Motor neuron (in vitro differentiated cells): ENCODE data around the gene PLP1. TPM values are rescaled to one million over a fixed set of nuclear protein-coding genes. Genes with fewer than 3 reads are reported as not detected.
"Not testable (repeated sequence)": the region's sequence is repeated elsewhere in the genome, so short reads cannot be mapped to it uniquely, and the experiment has no call there.

Experiments
- ATAC-seq, 8 experiments: fragments of 200-7000 bp; cut with Tn5 transposase; replicated peaks in 6 of 8; 2 replicates each; pipeline ENCODE4 v1.8.0; 2021; ENCODE audit warnings: mild to moderate bottlenecking in 8 of 8, moderate library complexity in 8 of 8
- H3K27ac ChIP-seq, 2 donors: fragments of 250-450 bp; sonication (Bioruptor Pico); 2 replicates each; pipeline ENCODE4 v1.9.0; 2021; ENCODE audit warnings: antibody characterized with exemption in 2 of 2, mild to moderate bottlenecking in 2 of 2, moderate library complexity in 1 of 2
- H3K4me1 ChIP-seq, 2 donors: fragments of 250-450 bp; sonication (Bioruptor Pico); replicated peaks in 1 of 2; 2 replicates each; pipeline ENCODE4 v1.6.1; 2021; ENCODE audit warnings: antibody characterized with exemption in 2 of 2, mild to moderate bottlenecking in 2 of 2, moderate library complexity in 1 of 2
- H3K4me3 ChIP-seq, 5 donors: fragments of 250-450 bp; sonication (Bioruptor Pico); 2 replicates each; pipeline ENCODE4 v1.9.0; 2021; ENCODE audit warnings: antibody characterized with exemption in 5 of 5, mild to moderate bottlenecking in 5 of 5, moderate library complexity in 4 of 5
- WGBS, 10 experiments: fragments of 450-650 bp; shearing (Covaris generic); methylation state at CpG; one replicate each; pipeline ENCODE4 v1.0.0; 2022; 5-methylcytosine and 5-hydroxymethylcytosine counted together
- in situ Hi-C, 9 experiments: fragments of 400-800 bp; cut with MboI; loops; one replicate each; pipeline ENCODE4 v1.15.0; 2021; ENCODE audit warnings: low sequenced_read_pairs in 9 of 9, low pct_unique_long_range_greater_than_20kb in 2 of 9; ENCODE audit not compliant: unreplicated experiment in 9 of 9
- total RNA-seq, 8 experiments: library from RNA; unstranded; fragments of 300-600 nt; gene quantifications; 2 replicates each; pipeline versions ENCODE4 v1.2.3 to v1.2.4, GENCODE V29; 2022

PLP1 gene
- total RNA-seq, 8 experiments from 2014 or later: 0.25 to 25.9 (median 5.5) TPM; not detected in 1

DNA sequence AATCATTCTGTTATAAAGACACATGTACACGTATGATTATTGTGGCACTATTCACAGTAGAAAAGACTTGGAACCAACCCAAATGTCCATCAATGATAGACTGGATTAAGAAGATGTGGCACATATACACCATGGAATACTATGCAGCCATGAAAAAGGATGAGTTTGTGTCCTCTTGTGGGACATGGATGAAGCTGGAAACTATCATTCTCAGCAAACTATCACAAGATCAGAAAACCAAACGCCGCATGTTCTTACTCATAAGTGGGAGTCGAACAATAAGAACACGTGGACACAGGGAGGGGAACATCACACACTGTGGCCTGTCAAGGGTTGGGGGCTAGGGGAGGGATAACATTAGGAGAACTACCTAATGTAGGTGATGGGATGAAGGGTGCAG is 40.5 kb downstream of the PLP1 start:
- H3K27ac ChIP-seq, H3K4me3 ChIP-seq, H3K4me1 ChIP-seq, ATAC-seq: not testable (repeated sequence)
- in situ Hi-C loops: loop anchor here in 4 of 9 experiments (25.0 kb wide), 1 partner anchor 280 kb away; no protein-coding TSS in a partner anchor
- 17 to 80% (median 54%) methylated on average over 1 to 5 of the region's 5 CpGs; no CpG with 5 or more reads in 7 of the 10 experiments for WGBS, 10 experiments

DNA sequence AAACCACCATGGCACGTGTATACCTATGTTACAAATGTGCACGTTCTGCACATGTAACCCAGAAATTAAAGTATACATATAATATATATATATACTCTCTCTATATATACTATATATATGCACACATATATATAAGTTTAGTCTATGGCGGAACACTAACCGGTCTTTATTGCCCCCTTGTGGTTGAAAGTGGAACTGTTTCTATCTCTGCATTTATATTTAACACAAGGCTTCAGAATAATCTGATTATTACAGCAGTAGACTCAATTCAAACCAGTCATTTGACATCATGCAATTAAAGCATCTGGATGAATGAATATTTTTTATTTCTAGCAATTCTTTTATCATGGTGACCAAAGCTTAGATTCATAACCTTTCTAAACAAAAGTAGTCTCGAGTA is 40.9 kb downstream of the PLP1 start:
- Histone ChIP-seq H3K4me3 (no peak overlapping the region), H3K4me1 (peaks cover 0 to 4% of the 10 kb centered on the region in 2 donors), H3K27ac (no peak overlapping the region)
- peak in 2 of 8 experiments; percentile 29 to 42 for ATAC-seq
- in situ Hi-C loops: loop anchor here in 4 of 9 experiments (25.0 kb wide), 1 partner anchor 280 kb away; no protein-coding TSS in a partner anchor
- 0 to 100% (median 21%) methylated on average over 1 to 5 of the region's 5 CpGs; no CpG with 5 or more reads in 2 of the 10 experiments for WGBS, 10 experiments

DNA sequence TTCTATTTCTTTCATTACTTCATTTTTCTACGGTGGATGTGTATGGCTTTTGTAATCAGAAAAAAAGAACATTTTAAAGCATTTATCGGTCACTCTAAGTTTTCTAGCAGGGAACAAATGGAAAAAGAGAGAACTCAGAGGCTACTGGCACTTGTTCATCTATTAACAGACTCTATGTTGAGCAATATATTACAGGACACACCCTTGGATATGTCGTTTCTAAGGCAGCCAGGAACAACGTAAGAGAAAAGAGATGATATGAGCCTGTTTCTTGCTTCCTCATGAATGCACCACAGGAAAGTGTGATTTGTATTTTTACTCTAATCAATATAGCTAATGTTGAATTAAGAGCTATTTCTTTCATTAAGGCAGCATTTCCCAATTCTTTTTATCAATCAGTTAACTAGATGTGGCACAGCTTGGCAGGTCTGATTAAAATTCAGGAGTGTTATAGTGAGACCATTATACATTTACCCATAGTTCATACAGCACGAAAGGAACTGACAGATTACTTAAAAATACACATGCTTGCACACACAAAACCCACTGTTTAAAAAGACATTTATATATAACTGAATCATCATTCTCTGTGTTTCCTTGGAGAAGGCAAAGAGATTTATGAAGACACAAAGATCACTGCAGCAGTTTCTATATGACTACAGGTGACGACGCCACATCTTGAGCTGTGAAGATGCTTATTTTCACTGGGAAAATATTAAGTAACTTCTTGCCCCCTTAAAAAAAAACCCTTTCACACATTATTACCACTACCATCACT is 42.4 kb downstream of the PLP1 start:
- in situ Hi-C loops: loop anchor here in 4 of 9 experiments (25.0 kb wide), 1 partner anchor 282 kb away; no protein-coding TSS in a partner anchor
- Histone ChIP-seq H3K27ac (no peak overlapping the region), H3K4me3 (no peak overlapping the region), H3K4me1 (peaks cover 0 to 4% of the 10 kb centered on the region in 2 donors)
- peak in 7 of 8 experiments; percentile 51 to 81 (median 61) for ATAC-seq
- 0 to 80% (median 28%) methylated on average over 1 to 7 of the region's 7 CpGs; no CpG with 5 or more reads in 2 of the 10 experiments for WGBS, 10 experiments

DNA sequence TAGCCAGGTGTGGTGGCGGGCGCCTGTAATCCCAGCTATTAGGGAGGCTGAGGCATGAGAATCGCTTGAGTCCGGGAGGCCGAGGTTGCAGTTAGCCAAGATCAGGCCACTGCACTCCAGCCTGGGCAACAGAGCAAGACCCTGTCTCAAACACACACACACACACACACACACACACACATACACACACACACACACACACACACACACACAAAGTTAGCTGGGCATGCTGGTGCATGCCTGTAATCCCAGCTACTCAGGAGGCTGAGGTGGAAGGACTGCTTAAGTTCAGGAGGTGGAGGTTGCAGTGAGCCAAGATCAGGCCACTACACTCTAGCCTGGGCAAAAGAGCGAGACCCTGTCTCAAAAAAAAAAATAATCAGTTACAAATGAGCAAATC is 44.2 kb downstream of the PLP1 start:
- in situ Hi-C loops: loop anchor here in 4 of 9 experiments (25.0 kb wide), 1 partner anchor 284 kb away; no protein-coding TSS in a partner anchor
- H3K27ac ChIP-seq: not testable (repeated sequence)
- WGBS, 10 experiments: 43 to 60% methylated on average over 1 of the region's 6 CpGs; no CpG with 5 or more reads in 8 of the 10 experiments

DNA sequence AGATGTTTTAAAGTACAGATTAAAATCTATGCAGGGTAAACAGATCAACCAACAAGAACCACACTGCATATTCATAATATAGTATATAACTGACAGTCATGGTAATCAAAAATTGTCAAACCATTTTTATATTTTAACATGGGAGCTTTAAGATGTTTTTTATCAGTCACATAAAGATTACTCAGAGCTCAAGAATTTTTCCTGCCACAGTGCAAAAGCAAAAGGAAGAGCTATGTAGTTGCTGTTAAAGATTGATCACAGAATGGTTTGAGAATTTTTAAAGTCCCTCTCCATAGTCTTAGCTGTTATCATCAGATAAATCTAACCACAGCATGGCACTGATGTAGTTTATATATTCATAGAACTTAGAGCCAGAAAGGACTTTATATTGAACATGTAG is 47.0 kb downstream of the PLP1 start:
- Histone ChIP-seq H3K27ac (no peak overlapping the region), H3K4me1 (peaks cover 0 to 4% of the 10 kb centered on the region in 2 donors), H3K4me3 (no peak overlapping the region)
- in situ Hi-C loops: loop anchor here in 4 of 9 experiments (25.0 kb wide), 1 partner anchor 286 kb away; no protein-coding TSS in a partner anchor
- ATAC-seq: no peak

More for the DNA sequence above, 44.2 kb downstream of the PLP1 start:
- not testable (repeated sequence) for H3K4me1 ChIP-seq, H3K4me3 ChIP-seq, ATAC-seq

DNA sequence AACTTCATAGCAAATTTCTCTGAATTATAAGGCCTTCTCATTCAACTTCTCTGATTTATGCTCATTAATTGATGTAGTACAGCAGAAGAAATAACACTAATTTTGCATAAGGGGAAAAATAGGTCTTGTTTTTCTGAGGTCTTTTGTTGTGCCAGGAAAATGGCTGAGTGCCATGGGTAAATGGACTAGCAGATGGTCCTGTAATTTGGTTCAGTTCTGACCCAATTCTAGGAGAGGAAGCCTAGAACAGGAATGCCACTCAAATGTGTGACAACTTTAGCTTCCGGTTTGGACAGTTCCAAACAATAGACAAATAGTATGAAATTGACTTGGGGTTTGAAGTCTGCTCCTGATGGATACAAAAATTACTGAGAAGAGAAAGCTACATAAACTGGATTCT is 49.2 kb downstream of the PLP1 start:
- in situ Hi-C loops: loop anchor here in 4 of 9 experiments (25.0 kb wide), 3 partner anchors 111 to 311 kb away; partner anchors contain the start of gene ZCCHC18 (in 1 of the 4)
- H3K4me1 ChIP-seq: no peaks in the 10 kb centered on the region
- H3K4me3 ChIP-seq: no peak overlapping the region
- WGBS, 10 experiments: 60 to 100% (median 83%) methylated on average over 1 of the region's 1 CpG; no CpG with 5 or more reads in 6 of the 10 experiments
- no peak for ATAC-seq
- no peak overlapping the region for H3K27ac ChIP-seq

DNA sequence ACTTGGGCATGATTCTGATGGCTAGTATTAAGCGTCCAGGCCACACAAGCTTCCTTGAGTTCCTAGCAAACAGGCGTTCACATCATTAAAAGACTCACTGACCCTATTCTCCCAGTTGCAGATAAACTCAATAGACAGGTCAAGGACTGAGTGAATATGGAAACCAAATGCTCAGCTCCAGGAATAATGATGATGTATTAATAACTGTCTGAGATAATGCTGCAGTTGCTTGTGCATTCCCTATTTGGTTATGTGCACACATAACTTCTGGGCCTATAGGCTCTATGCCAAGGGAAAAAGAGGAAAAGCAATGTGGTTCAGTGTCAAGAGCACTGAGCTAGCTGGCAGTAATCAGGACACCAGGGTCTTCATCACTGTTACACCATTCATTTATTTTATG is 51.9 kb downstream of the PLP1 start:
- H3K4me3 ChIP-seq: no peak overlapping the region
- ATAC-seq: no peak
- no peak overlapping the region for H3K27ac ChIP-seq
- 20 to 67% (median 60%) methylated on average over 1 of the region's 2 CpGs; no CpG with 5 or more reads in 7 of the 10 experiments for WGBS, 10 experiments
- in situ Hi-C loops: loop anchor here in 4 of 9 experiments (25.0 kb wide), 3 partner anchors 109 to 309 kb away; partner anchors contain the start of gene ZCCHC18 (in 1 of the 4)
- H3K4me1 ChIP-seq: peaks cover 3% of the 10 kb centered on the region in 2 donors

DNA sequence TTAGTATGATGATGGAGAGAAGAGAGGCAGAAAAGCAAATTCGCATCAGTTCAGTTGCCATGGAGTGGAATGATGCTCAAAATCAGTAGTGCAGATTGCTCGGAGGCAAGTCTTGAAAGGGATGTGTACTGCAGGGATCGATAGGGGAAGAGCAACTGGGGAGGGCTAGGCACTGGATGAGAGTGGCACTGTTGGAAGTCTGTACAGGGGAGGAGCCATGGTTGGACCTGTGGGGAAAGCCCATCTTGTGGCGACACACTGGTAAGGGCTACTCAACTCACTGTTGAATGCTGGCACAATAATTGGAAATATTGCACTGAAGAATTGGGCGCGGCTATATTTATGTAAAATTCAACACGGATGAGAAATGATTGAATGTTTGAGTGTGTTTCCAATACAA is 54.2 kb downstream of the PLP1 start:
- no peak overlapping the region for H3K4me3 ChIP-seq
- 49 to 100% (median 81%) methylated on average over 1 to 6 of the region's 7 CpGs; no CpG with 5 or more reads in 4 of the 10 experiments for WGBS, 10 experiments
- ATAC-seq: no peak
- H3K4me1 ChIP-seq: peaks cover 3% of the 10 kb centered on the region in 2 donors
- in situ Hi-C loops: loop anchor here in 4 of 9 experiments (25.0 kb wide), 3 partner anchors 106 to 306 kb away; partner anchors contain the start of gene ZCCHC18 (in 1 of the 4)
- no peak overlapping the region for H3K27ac ChIP-seq

DNA sequence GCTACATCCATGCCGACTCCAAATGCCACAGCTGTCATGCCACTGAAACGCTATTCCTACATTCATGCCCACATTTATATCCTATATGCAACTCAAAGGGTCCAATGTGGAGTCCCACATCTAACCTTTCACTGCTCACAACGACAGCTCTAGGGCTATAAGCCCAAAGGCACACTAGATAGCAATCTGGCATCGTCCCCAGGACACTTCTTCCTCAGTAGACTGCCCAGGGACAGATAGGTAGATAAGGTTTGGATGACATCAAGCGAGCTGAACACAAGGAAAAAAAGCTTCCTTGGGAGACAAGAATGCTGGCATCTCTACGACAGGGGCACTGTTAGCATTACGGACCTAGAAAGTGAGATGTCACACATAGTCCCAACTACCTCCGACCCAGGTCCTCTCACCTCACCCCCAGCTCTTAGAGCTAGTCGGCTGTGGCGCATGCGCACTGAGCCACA is 54.7 kb downstream of the PLP1 start:
- Histone ChIP-seq H3K4me3 (peak overlapping the region; percentile 48 to 54 (median 50)), H3K4me1 (peaks cover 3% of the 10 kb centered on the region in 2 donors), H3K27ac (peak overlapping the region in 1 of 2 donors; percentile 74)
- in situ Hi-C loops: loop anchor here in 4 of 9 experiments (25.0 kb wide), 3 partner anchors 106 to 306 kb away; partner anchors contain the start of gene ZCCHC18 (in 1 of the 4)
- ATAC-seq: peak in 5 of 8 experiments; percentile 13 to 22 (median 18)
- WGBS, 10 experiments: 0 to 35% (median 22%) methylated on average over 1 to 6 of the region's 11 CpGs; no CpG with 5 or more reads in 7 of the 10 experiments

DNA sequence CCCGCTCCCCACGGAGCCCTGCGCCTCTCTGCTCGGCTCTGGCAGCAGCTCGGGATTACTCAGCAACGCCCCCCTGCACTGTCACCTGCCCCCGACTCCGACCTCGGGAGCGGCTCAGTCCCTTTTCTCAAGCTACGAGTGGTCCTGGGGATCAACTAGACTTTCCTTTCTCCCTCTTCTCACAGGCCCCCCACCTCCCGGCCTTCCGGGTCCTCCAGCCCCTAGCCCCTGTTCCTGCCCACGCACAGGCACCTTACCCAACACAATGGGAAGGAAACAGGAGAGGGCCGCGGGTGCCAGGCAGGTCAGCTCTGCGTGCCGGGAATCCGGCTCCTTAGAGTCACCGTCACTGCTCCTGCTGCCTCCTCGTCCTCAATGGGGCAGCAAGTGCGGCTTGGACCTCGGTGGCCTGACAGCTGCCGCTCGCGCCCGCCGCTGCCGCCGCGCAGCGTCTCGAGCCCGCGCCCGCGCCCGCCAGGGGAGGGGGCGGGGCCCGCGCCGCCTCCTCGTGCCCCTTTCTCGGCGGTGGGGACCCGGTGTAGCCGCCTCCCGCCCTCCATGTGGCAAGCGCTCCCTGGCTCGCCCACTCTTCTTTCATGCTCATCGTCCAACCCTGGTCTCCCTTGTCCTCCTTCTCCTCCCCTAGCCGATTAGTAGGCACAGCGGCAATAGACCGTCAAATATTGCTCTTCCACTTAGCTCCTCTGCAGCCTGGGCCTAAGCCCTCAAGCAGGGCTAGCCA is 55.3 kb downstream of the PLP1 start, which contains the start of gene RAB9B:
RAB9B (minus strand) TSS at position 455 of the 742 bp plus-strand sequence. CDS start 6,473 bp downstream, outside the sequence.
- H3K4me3 ChIP-seq: peak within 1 kb of the TSS; percentile 48 to 54 (median 50)
- H3K4me1 ChIP-seq: peaks cover 3% of the 10 kb centered on the region in 2 donors
- WGBS, 10 experiments: 0 to 42% (median 10%) methylated on average over 1 to 4 of the region's 54 CpGs; no CpG with 5 or more reads in 6 of the 10 experiments
- H3K27ac ChIP-seq: peak within 1 kb of the TSS; percentile 74 to 83
- peak; percentile 93 to 96 (median 94) for ATAC-seq
- in situ Hi-C loops: loop anchor here in 4 of 9 experiments (25.0 kb wide), 3 partner anchors 105 to 305 kb away; partner anchors contain the start of gene ZCCHC18 (in 1 of the 4)

DNA sequence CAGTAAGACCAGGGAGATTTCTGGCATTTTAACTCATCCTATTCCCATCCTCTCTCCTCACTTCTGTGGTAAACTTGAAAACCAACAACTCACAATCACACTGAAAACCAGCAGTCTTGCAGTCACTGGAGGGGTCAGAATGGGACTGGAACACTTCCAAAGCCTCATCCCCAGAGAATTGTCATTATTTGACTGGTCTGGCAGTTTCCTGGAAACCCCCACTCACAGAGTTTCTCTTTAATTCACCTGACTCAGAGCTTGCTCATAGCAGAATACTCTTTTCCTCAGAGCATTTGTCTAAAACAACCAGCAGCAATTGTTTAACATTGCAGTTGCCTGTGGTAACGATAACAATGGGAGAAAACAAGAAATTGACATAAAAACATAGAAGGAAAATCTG is 62.8 kb downstream of the PLP1 start:
- Histone ChIP-seq H3K27ac (no peak overlapping the region), H3K4me3 (no peak overlapping the region), H3K4me1 (no peaks in the 10 kb centered on the region)
- in situ Hi-C loops: loop anchor here in 4 of 9 experiments (25.0 kb wide), 3 partner anchors 98 to 298 kb away; partner anchors contain the start of gene ZCCHC18 (in 1 of the 4)
- ATAC-seq: no peak
- WGBS, 10 experiments: 0 to 80% (median 31%) methylated on average over 1 of the region's 1 CpG; no CpG with 5 or more reads in 6 of the 10 experiments
